Stimulated activated CD4-positive, alpha-beta T cell treated with anti-CD3 and anti-CD28 coated beads, Interleukin-2, amount 100 ng/mL, for 48 hours (primary cell): ENCODE data around the gene GSE1.

Source experiments
- DNase-seq, 2 donors: peaks; one replicate each; pipeline ENCODE4 v3.0.0-alpha.2; 2020

Gene GSE1

GRCh38 chr16:85636234-85636812, 23.2 kb downstream of the GSE1 start:
- no peak for DNase-seq

- DNase-seq: no peak
Observed at GRCh38 chr16:85637061-85637807, 24.1 kb downstream of the GSE1 start.

GRCh38 chr16:85637808-85638647, 24.9 kb downstream of the GSE1 start:
- DNase-seq: no peak

GRCh38 chr16:85638695-85639409, 25.7 kb downstream of the GSE1 start:
- DNase-seq: no peak

GRCh38 chr16:85639529-85640253, 26.6 kb downstream of the GSE1 start:
- no peak for DNase-seq

- no peak for DNase-seq
Observed at GRCh38 chr16:85640254-85640558, 27.1 kb downstream of the GSE1 start.

GRCh38 chr16:85640585-85640984, 27.5 kb downstream of the GSE1 start:
- DNase-seq: no peak

- DNase-seq: no peak
Observed at GRCh38 chr16:85641305-85641704, 28.2 kb downstream of the GSE1 start.

GRCh38 chr16:85641776-85642176, 28.7 kb downstream of the GSE1 start:
- DNase-seq: no peak

- DNase-seq: no peak
Observed at GRCh38 chr16:85642762-85643358, 29.7 kb downstream of the GSE1 start.

- no peak for DNase-seq
Observed at GRCh38 chr16:85643631-85644030, 30.5 kb downstream of the GSE1 start.

- no peak for DNase-seq
Observed at GRCh38 chr16:85644093-85644712, 31.1 kb downstream of the GSE1 start.

GRCh38 chr16:85645021-85645589, 32.0 kb downstream of the GSE1 start:
- DNase-seq: no peak

- DNase-seq: no peak
Observed at GRCh38 chr16:85646358-85646907, 33.3 kb downstream of the GSE1 start.

GRCh38 chr16:85646976-85647375, 33.9 kb downstream of the GSE1 start:
- DNase-seq: no peak

GRCh38 chr16:85648070-85648714, 35.1 kb downstream of the GSE1 start:
- DNase-seq: no peak

GRCh38 chr16:85648805-85649204, 35.7 kb downstream of the GSE1 start:
- no peak for DNase-seq

- DNase-seq: no peak
Observed at GRCh38 chr16:85649411-85650134, 36.5 kb downstream of the GSE1 start.

- DNase-seq: no peak
Observed at GRCh38 chr16:85650135-85650843, 37.2 kb downstream of the GSE1 start.
